H1 (cell line): Measurements from ENCODE around the gene HGFAC. TPM values are rescaled to one million over a fixed set of nuclear protein-coding genes. Genes with fewer than 3 reads are reported as not detected.

Experiments
- CTCF ChIA-PET: fragments of 300-600 bp; sonication (Branson Sonifier 250); formaldehyde crosslinking; loops from one replicate; lab custom pipeline; 2021; ENCODE audit not compliant: partially characterized antibody; lab: Charles Lee
- POLR2A ChIA-PET: fragments of 300-600 bp; sonication (Branson Sonifier 250); formaldehyde crosslinking; loops from one replicate; lab custom pipeline; 2021; ENCODE audit warnings: inconsistent platforms; ENCODE audit not compliant: partially characterized antibody; lab: Charles Lee
- DNase-seq, 2 experiments: peaks; one replicate each; pipeline versions ENCODE4 v3.0.0 to v3.0.0-alpha.2; 2010 to 2022; ENCODE audit warnings: low spot score in 2 of 2, low read depth in 1 of 2, mixed read lengths in 1 of 2
- FAIRE-seq: peaks from 2 replicates; lab custom pipeline; 2011; peaks lifted over from hg19 to GRCh38; lab: Jason Lieb, UNC
- H2AFZ ChIP-seq: 2 replicates; pipeline ENCODE4 v1.8.1; 2012; ENCODE audit warnings: low read length, inconsistent platforms
- H2AK5ac ChIP-seq: 2 replicates; pipeline ENCODE4 v1.6.1; 2013; ENCODE audit warnings: low read depth, low read length
- H2BK120ac ChIP-seq: replicated peaks from 2 replicates; pipeline ENCODE3; 2013; ENCODE audit warnings: low read depth, low read length, inconsistent platforms
- H2BK12ac ChIP-seq: 2 replicates; pipeline ENCODE4 v1.6.1; 2013; ENCODE audit warnings: low read depth, low read length
- H2BK15ac ChIP-seq: 2 replicates; pipeline ENCODE4 v1.6.1; 2013; ENCODE audit warnings: low read length
- H2BK20ac ChIP-seq: 2 replicates; pipeline ENCODE4 v1.6.1; 2013; ENCODE audit warnings: low read length
- H2BK5ac ChIP-seq: 2 replicates; pipeline ENCODE4 v1.6.1; 2013; ENCODE audit warnings: low read depth, low read length
- H3K14ac ChIP-seq: 2 replicates; pipeline ENCODE4 v1.6.1; 2013; ENCODE audit warnings: inconsistent platforms; ENCODE audit not compliant: insufficient read length
- H3K18ac ChIP-seq: 2 replicates; pipeline ENCODE4 v1.6.1; 2013; ENCODE audit warnings: low read length; ENCODE audit errors: extremely low read depth
- H3K23ac ChIP-seq: 2 replicates; pipeline ENCODE4 v1.6.1; 2013; ENCODE audit warnings: inconsistent platforms; ENCODE audit not compliant: insufficient read length
- H3K23me2 ChIP-seq: 2 replicates; pipeline ENCODE4 v1.6.1; 2013; ENCODE audit warnings: low read depth, low read length
- H3K27ac ChIP-seq: 2 replicates; pipeline ENCODE4 v1.6.1; 2011; ENCODE audit warnings: low read depth, low read length, inconsistent platforms
- H3K27me3 ChIP-seq, 4 experiments: replicated peaks in 1 of 4; 1 replicate in 1 of 4; 2 replicates in 3 of 4; pipeline versions ENCODE4 v1.6.1 to v1.8.1; 2011 to 2013; ENCODE audit warnings: low read length in 3 of 4, mild to moderate bottlenecking in 3 of 4, inconsistent platforms in 2 of 4, mixed read lengths in 2 of 4, moderate library complexity in 1 of 4; ENCODE audit not compliant: control insufficient read depth in 3 of 4, insufficient read depth in 3 of 4; ENCODE audit errors: extremely low read depth in 1 of 4
- H3K36me3 ChIP-seq, 4 experiments: 2 replicates each; pipeline versions ENCODE4 v1.6.1 to v1.8.1; 2011 to 2013; ENCODE audit warnings: mild to moderate bottlenecking in 4 of 4, low read length in 3 of 4, moderate library complexity in 2 of 4, control low read depth in 1 of 4, inconsistent platforms in 1 of 4; ENCODE audit not compliant: insufficient read depth in 4 of 4, control insufficient read depth in 2 of 4
- H3K4ac ChIP-seq: replicated peaks from 2 replicates; pipeline ENCODE3; 2013; ENCODE audit warnings: low read length, low read depth, mixed read lengths, inconsistent platforms; ENCODE audit not compliant: insufficient read length
- H3K4me1 ChIP-seq, 4 experiments: replicated peaks in 1 of 4; 1 replicate in 1 of 4; 2 replicates in 3 of 4; pipeline versions ENCODE4 v1.6.1 to v1.8.1; 2011 to 2013; ENCODE audit warnings: low read length in 3 of 4, inconsistent platforms in 2 of 4, mixed read lengths in 1 of 4; ENCODE audit not compliant: insufficient read depth in 4 of 4, control insufficient read depth in 3 of 4
- H3K4me2 ChIP-seq, 2 experiments: 2 replicates each; pipeline versions ENCODE4 v1.6.1 to v1.8.1; 2011 to 2013; ENCODE audit warnings: low read depth in 2 of 2, low read length in 2 of 2, control low read depth in 1 of 2, inconsistent platforms in 1 of 2, mild to moderate bottlenecking in 1 of 2; ENCODE audit not compliant: insufficient read depth in 1 of 2
- H3K4me3 ChIP-seq, 4 experiments: fragments of 200-600, 300-600 bp in 1 of 4; sonication (generic), shearing (Covaris generic), sonication (Bioruptor Twin) in 1 of 4; 2 replicates each; pipeline versions ENCODE4 v1.5.1 to v1.8.1; 2011 to 2016; ENCODE audit warnings: low read length in 4 of 4, low read depth in 3 of 4, control low read depth in 2 of 4, inconsistent platforms in 2 of 4, mild to moderate bottlenecking in 2 of 4, mixed read lengths in 1 of 4, moderate library complexity in 1 of 4; ENCODE audit not compliant: insufficient read depth in 2 of 4; ENCODE audit errors: extremely low read depth in 1 of 4
- H3K56ac ChIP-seq: replicated peaks from 2 replicates; pipeline ENCODE3; 2013; ENCODE audit warnings: low read depth, mild to moderate bottlenecking, mixed read lengths, low read length, inconsistent platforms; ENCODE audit not compliant: insufficient read length
- H3K79me1 ChIP-seq: 2 replicates; pipeline ENCODE4 v1.6.1; 2013; ENCODE audit warnings: low read depth, low read length, control low read depth
- H3K79me2 ChIP-seq, 2 experiments: 2 replicates each; pipeline versions ENCODE4 v1.6.1 to v1.8.1; 2012 to 2013; ENCODE audit warnings: low read length in 2 of 2, mild to moderate bottlenecking in 2 of 2, inconsistent platforms in 1 of 2; ENCODE audit not compliant: insufficient read depth in 2 of 2, control insufficient read depth in 1 of 2
- H3K9ac ChIP-seq, 4 experiments: replicated peaks in 1 of 4; 1 replicate in 1 of 4; 2 replicates in 3 of 4; pipeline versions ENCODE4 v1.6.1 to v1.8.1; 2011 to 2013; ENCODE audit warnings: low read depth in 3 of 4, low read length in 3 of 4, control low read depth in 2 of 4, mild to moderate bottlenecking in 2 of 4, moderate library complexity in 2 of 4, inconsistent platforms in 1 of 4; ENCODE audit errors: extremely low read depth in 1 of 4
- H3K9me3 ChIP-seq, 2 experiments: 2 replicates each; pipeline versions ENCODE4 v1.6.1 to v1.8.1; 2012 to 2013; ENCODE audit warnings: mild to moderate bottlenecking in 2 of 2, moderate library complexity in 2 of 2, control low read depth in 1 of 2, inconsistent platforms in 1 of 2, low read depth in 1 of 2, low read length in 1 of 2, mixed read lengths in 1 of 2; ENCODE audit not compliant: insufficient read depth in 2 of 2
- H4K20me1 ChIP-seq, 2 experiments: replicated peaks in 1 of 2; 2 replicates each; pipeline versions ENCODE3 to v1.8.1; 2011 to 2013; ENCODE audit warnings: inconsistent platforms in 2 of 2, low read length in 2 of 2, mild to moderate bottlenecking in 1 of 2; ENCODE audit not compliant: insufficient read depth in 2 of 2, control insufficient read depth in 1 of 2
- H4K5ac ChIP-seq: 2 replicates; pipeline ENCODE4 v1.6.1; 2013; ENCODE audit warnings: low read length, low read depth, mixed read lengths, inconsistent platforms; ENCODE audit not compliant: insufficient read length
- H4K8ac ChIP-seq: 2 replicates; pipeline ENCODE4 v1.8.0; 2013; ENCODE audit warnings: mild to moderate bottlenecking, moderate library complexity, low read length, inconsistent platforms; ENCODE audit not compliant: insufficient read depth; ENCODE audit errors: extremely low read depth
- H4K91ac ChIP-seq: replicated peaks from 2 replicates; pipeline ENCODE3; 2013; ENCODE audit warnings: low read length, mixed read lengths, inconsistent platforms; ENCODE audit not compliant: insufficient read length
- BCL11A ChIP-seq, 2 experiments: IDR thresholded peaks; one replicate each; pipeline ENCODE4 v1.6.1; 2011; ENCODE audit warnings: low read depth in 2 of 2, low read length in 2 of 2, mild to moderate bottlenecking in 2 of 2
- BRCA1 ChIP-seq: IDR thresholded peaks from 2 replicates; pipeline ENCODE4 v1.6.1; 2012; ENCODE audit warnings: low read depth, low read length, improper control_type of control experiment
- CBX5 ChIP-seq: fragments of 300-800, 300-1000 bp; sonication (generic); IDR thresholded peaks from 2 replicates; pipeline ENCODE4 v1.7.1; 2016; ENCODE audit warnings: antibody characterized with exemption, low read length, low read depth
- CBX8 ChIP-seq: fragments of 300-800, 300-1000 bp; sonication (generic); IDR thresholded peaks from 2 replicates; pipeline ENCODE4 v1.7.1; 2016; ENCODE audit warnings: low read depth, low read length, borderline replicate concordance
- CHD1 ChIP-seq: IDR thresholded peaks from 2 replicates; pipeline ENCODE4 v1.6.1; 2012; ENCODE audit warnings: low read depth, low read length, improper control_type of control experiment
- JUND ChIP-seq: IDR thresholded peaks from 2 replicates; pipeline ENCODE4 v1.6.1; 2011; ENCODE audit warnings: mild to moderate bottlenecking, improper control_type of control experiment, low read length
- MAFK ChIP-seq: IDR thresholded peaks from 2 replicates; pipeline ENCODE4 v1.6.1; 2012; ENCODE audit warnings: low read depth, mild to moderate bottlenecking, improper control_type of control experiment, low read length
- RAD21 ChIP-seq, 2 experiments: IDR thresholded peaks in 1 of 2; conservative IDR thresholded peaks in 1 of 2; 2 replicates each; pipeline ENCODE4 v1.6.1; 2011; ENCODE audit warnings: low read depth in 2 of 2, low read length in 2 of 2, improper control_type of control experiment in 1 of 2, inconsistent platforms in 1 of 2, mild to moderate bottlenecking in 1 of 2, moderate library complexity in 1 of 2
- SAP30 ChIP-seq: fragments of 300-600 bp; sonication (generic); IDR thresholded peaks from 2 replicates; pipeline ENCODE4 v1.7.1; 2012; ENCODE audit warnings: low read length, moderate library complexity, mild to moderate bottlenecking, inconsistent platforms; ENCODE audit not compliant: insufficient read depth, insufficient replicate concordance
- SRF ChIP-seq: IDR thresholded peaks from 2 replicates; pipeline ENCODE4 v1.6.1; 2011; ENCODE audit warnings: mild to moderate bottlenecking, low read depth, low read length, moderate library complexity
- TEAD4 ChIP-seq: IDR thresholded peaks from 2 replicates; pipeline ENCODE4 v1.6.1; 2012; ENCODE audit warnings: low read depth, low read length, inconsistent platforms, mixed read lengths
- YY1 ChIP-seq: IDR thresholded peaks from 2 replicates; pipeline ENCODE4 v1.6.1; 2011; ENCODE audit warnings: low read depth, mild to moderate bottlenecking, low read length
- WGBS, 2 experiments: shearing (Covaris generic) in 1 of 2; methylation state at CpG; one replicate each; pipeline versions ENCODE4 v1.1.6 to v1.1.7; 2013 to 2015; ENCODE audit warnings: low lambda C conversion rate in 2 of 2, mixed read lengths in 2 of 2, inconsistent platforms in 1 of 2, low coverage in 1 of 2, missing lambda C conversion rate in 1 of 2; ENCODE audit not compliant: insufficient replicate concordance in 2 of 2, insufficient coverage in 1 of 2, insufficient read length in 1 of 2; ENCODE audit errors: extremely low coverage in 1 of 2, missing lambda C conversion rate in 1 of 2; 5-methylcytosine and 5-hydroxymethylcytosine counted together
- polyA plus RNA-seq, 7 experiments: library from polyadenylated mRNA; depleted of rRNA in 3 of 7; stranded (reverse) in 5 of 7; unstranded in 2 of 7; fragments of >200 nt in 5 of 7; fragments of 200-250 nt in 2 of 7; gene quantifications; 1 replicate in 5 of 7; 2 replicates in 1 of 7; 4 replicates in 1 of 7; pipeline versions ENCODE4 v1.2.1 to v1.2.3, GENCODE V29; 2011 to 2013; ENCODE audit warnings: missing spikeins in 2 of 7, mixed read lengths in 2 of 7
- total RNA-seq: library from RNA; stranded (reverse); fragmentation: NEBNext Ultra II Directional; extraction: Animal tissue kit (Norgen Biotek cat#: 25700); gene quantifications from 2 replicates; pipeline ENCODE4 v1.2.1, GENCODE V29; 2021

The HGFAC gene
- total and polyA plus RNA-seq, 2 of the 8 experiments (the other 6 are each of a cell fraction or from before 2014, with no cell fraction given) = 0.14 to 0.15 TPM

- Histone ChIP-seq H4K91ac (no peak overlapping the region), H3K27me3 (no peaks in the 10 kb centered on the region), H3K18ac (no peak overlapping the region), H3K79me1 (no peaks in the 10 kb centered on the region), H2BK120ac (no peak overlapping the region), H2BK5ac (no peak overlapping the region), H4K5ac (no peak overlapping the region), H3K4me3 (no peak overlapping the region), H3K56ac (no peak overlapping the region), H3K4me2 (no peak overlapping the region), H3K36me3 (no peaks in the 10 kb centered on the region), H3K23me2 (no peaks in the 10 kb centered on the region), H2BK15ac (no peak overlapping the region), H4K8ac (no peak overlapping the region), H3K9me3 (no peaks in the 10 kb centered on the region), H2AFZ (no peak overlapping the region), H2AK5ac (no peak overlapping the region), H3K9ac (no peak overlapping the region), H3K27ac (no peak overlapping the region), H2BK20ac (no peak overlapping the region), H3K4me1 (peaks cover 0 to 5% (median 2%) of the 10 kb centered on the region in 4 experiments; a peak in 3 of 7 replicates), H2BK12ac (no peak overlapping the region), H3K79me2 (no peaks in the 10 kb centered on the region), H3K14ac (no peak overlapping the region), H4K20me1 (peaks cover 0 to 5% of the 10 kb centered on the region in 2 experiments), H3K4ac (no peak overlapping the region), H3K23ac (no peak overlapping the region)
- no peak for FAIRE-seq
- 89% methylated on average over 18 of the region's 21 CpGs; no CpG with 5 or more reads in 1 of the 2 experiments for WGBS, 2 experiments
- TF ChIP-seq MAFK (no peak), BRCA1 (no peak), CHD1 (no peak), CBX8 (no peak), RAD21 (IDR thresholded peaks at IDR 0.05 in 1 of 2, conservative IDR thresholded peaks at IDR 0.05 in 1 of 2; ENCODE audit: low read depth in 2 of 2, low read length in 2 of 2) (no peak), SAP30 (no peak), CBX5 (no peak), TEAD4 (no peak), BCL11A (IDR thresholded peaks at IDR 0.05; ENCODE audit: low read depth in 2 of 2, low read length in 2 of 2) (no peak), YY1 (no peak), SRF (no peak), JUND (no peak)
- POLR2A ChIA-PET = interaction anchor here (0.9 kb wide), 1 partner anchor 9 kb away, joined by 3 read pairs; no protein-coding TSS in a partner anchor
- CTCF ChIA-PET = interaction anchor here (0.9 to 3.4 kb wide), 7 partner anchors 12 to 206 kb away, joined by 3 to 22 read pairs (median 3); no protein-coding TSS in a partner anchor
- no peak for DNase-seq
These were observed 11.2 kb upstream of the HGFAC start for GRCh38 chr4:3430524-3430923.
